HL-60 (cell line): Measurements from ENCODE around the gene LMBR1L.

Source experiments
- CTCF ChIP-seq: IDR thresholded peaks from one replicate; pipeline ENCODE4 v1.5.1; 2011; ENCODE audit warnings: low read length, control low read depth, inconsistent platforms; ENCODE audit not compliant: insufficient read depth
- GABPA ChIP-seq: IDR thresholded peaks from 2 replicates; pipeline ENCODE4 v1.6.1; 2012; ENCODE audit warnings: low read depth
- POLR2AphosphoS5 ChIP-seq: IDR thresholded peaks from 2 replicates; pipeline ENCODE4 v1.6.1; 2012; ENCODE audit warnings: low read depth
- SPI1 ChIP-seq: IDR thresholded peaks from 2 replicates; pipeline ENCODE4 v1.6.1; 2012; ENCODE audit warnings: low read depth, mild to moderate bottlenecking, borderline replicate concordance
- TF ChIP-seq, protein P1 (sequence below): IDR thresholded peaks from 2 replicates; pipeline ENCODE4 v1.6.1; 2012; ENCODE audit warnings: low read depth; ENCODE audit not compliant: insufficient replicate concordance

DNA sequence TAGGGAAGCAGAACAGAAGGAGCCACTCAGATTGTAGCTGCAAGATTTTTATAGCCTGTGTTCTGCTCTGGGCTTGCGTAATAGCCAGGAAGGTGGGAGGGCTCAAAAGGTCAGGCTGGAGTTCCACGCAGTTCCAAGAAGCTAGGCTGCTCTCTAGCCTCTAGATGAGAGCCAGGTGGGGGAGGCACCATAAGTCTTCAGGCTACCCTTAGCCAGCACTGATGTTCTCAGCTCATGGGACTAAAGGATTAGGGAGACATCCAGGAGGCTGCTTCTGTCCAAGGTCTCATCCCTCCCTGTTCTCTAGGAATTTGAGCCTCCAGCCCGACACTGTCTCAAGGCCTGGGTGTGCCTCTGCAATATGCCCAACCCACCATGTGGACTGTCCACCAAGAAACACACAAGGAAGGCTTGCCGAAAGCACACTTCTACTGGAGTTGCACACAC lies 1.7 kb downstream of the LMBR1L start:
- TF ChIP-seq CTCF: no peak
- TF ChIP-seq POLR2AphosphoS5: no peak
- TF ChIP-seq, protein P1, sequence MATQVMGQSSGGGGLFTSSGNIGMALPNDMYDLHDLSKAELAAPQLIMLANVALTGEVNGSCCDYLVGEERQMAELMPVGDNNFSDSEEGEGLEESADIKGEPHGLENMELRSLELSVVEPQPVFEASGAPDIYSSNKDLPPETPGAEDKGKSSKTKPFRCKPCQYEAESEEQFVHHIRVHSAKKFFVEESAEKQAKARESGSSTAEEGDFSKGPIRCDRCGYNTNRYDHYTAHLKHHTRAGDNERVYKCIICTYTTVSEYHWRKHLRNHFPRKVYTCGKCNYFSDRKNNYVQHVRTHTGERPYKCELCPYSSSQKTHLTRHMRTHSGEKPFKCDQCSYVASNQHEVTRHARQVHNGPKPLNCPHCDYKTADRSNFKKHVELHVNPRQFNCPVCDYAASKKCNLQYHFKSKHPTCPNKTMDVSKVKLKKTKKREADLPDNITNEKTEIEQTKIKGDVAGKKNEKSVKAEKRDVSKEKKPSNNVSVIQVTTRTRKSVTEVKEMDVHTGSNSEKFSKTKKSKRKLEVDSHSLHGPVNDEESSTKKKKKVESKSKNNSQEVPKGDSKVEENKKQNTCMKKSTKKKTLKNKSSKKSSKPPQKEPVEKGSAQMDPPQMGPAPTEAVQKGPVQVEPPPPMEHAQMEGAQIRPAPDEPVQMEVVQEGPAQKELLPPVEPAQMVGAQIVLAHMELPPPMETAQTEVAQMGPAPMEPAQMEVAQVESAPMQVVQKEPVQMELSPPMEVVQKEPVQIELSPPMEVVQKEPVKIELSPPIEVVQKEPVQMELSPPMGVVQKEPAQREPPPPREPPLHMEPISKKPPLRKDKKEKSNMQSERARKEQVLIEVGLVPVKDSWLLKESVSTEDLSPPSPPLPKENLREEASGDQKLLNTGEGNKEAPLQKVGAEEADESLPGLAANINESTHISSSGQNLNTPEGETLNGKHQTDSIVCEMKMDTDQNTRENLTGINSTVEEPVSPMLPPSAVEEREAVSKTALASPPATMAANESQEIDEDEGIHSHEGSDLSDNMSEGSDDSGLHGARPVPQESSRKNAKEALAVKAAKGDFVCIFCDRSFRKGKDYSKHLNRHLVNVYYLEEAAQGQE: no peak
- TF ChIP-seq GABPA: no peak
- TF ChIP-seq SPI1: no peak
